ENCODE data around the gene PHF23.

Gene PHF23

DNA sequence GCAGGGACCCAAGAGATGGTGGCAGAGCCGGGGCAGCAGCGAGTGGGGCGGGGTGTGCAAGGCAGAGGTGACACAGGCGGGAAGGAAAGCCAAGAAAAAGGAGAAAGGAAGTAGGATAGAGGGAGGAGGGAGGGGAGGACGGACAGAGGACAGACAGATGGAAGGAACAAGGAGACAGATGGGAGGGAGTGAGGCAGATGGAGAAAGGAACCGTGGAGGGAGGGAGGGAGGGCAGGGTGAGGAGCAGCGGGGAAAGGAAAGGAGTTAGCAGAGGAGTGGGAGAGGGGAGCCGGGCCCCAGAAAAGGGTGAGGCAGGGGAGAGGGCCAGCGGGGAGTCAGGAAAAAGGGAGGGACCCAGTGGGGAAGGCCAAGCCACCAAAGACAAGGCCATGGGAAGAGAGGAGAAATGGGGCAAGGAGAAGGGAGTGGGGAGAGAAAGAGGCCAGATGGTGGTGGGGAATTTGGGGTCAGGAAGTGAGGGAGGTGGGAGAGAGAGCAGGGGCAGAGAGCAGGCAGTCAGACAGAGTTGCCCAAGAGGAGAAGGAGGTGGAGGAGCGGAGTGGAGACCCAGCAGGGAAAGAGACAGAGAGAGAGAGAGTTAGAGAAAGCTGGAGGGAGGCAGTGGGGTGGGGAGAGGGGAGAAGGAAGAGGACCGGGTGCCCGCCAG is 46.9 kb downstream of the PHF23 start:
- TF ChIP-seq CTCF (IDR thresholded peaks at IDR 0.05; ENCODE audit: borderline replicate concordance, insufficient read depth, low read depth, low read length), result no peak
- H3K4me3 ChIP-seq (ENCODE audit: low read depth, low read length), result no peak overlapping the region

DNA sequence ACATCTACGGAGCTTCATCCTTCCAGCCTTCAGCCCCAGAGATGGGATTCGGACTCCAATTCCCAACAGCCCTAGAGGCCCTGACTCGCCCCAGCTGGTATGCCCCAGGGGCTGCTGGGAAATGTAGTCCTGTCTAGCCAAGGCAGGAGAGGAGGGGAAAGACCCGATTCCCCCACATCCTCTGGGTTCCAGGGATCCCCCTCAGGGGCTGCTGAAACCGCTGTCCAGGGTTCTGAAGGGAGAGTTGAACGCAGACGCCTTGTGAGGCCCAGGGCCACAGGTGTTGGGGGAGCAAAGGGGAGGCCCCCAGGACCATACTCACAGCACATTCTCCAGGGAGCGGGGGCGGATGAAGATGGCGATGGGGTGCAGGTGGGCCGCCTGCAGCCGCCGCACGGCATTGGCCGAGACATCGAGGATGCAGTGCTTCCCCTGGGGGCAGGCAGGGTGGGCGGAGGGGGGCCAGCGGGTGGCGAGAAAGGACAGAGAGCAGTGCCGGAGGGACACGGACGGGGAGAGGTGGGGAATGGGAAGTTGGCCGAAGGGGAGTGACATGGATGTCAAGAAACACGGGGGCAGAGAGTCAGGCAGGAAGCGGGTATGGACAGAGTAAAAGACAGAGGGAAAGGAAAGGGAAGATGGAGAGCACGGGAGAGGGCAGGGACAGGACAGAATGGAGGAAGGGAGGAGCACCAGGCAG is 47.5 kb downstream of the PHF23 start:
- H3K4me3 ChIP-seq (ENCODE audit: low read depth, low read length), result no peak overlapping the region
- TF ChIP-seq CTCF (IDR thresholded peaks at IDR 0.05; ENCODE audit: borderline replicate concordance, insufficient read depth, low read depth, low read length), result no peak

DNA sequence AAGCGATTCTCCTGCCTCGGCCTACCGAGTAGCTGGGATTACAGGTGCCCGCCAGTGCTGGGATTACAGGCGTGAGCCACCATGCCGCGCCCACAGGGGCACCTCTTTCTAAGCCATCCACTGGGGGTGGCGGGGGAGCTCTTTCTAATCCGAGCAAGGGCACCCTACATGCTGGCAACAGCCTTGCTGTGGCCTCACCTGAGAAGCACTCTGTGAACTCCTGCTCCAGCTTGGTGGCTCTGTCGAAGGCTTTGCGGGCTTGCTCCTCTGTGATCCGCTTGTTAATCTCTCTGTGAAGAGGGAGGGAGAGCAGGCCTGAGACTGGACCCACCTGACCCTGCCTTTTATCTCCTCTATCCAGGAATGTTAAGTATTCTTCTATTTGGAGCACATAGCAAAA is 48.2 kb downstream of the PHF23 start:
- no peak for TF ChIP-seq CTCF (IDR thresholded peaks at IDR 0.05; ENCODE audit: borderline replicate concordance, insufficient read depth, low read depth, low read length)
- H3K4me3 ChIP-seq (ENCODE audit: low read depth, low read length), result no peak overlapping the region

- H3K4me3 ChIP-seq (ENCODE audit: low read depth, low read length), result no peak overlapping the region
- TF ChIP-seq CTCF (IDR thresholded peaks at IDR 0.05; ENCODE audit: borderline replicate concordance, insufficient read depth, low read depth, low read length), result no peak
These were observed 48.9 kb downstream of the PHF23 start for GRCh38 chr17:7190276-7190917.

DNA sequence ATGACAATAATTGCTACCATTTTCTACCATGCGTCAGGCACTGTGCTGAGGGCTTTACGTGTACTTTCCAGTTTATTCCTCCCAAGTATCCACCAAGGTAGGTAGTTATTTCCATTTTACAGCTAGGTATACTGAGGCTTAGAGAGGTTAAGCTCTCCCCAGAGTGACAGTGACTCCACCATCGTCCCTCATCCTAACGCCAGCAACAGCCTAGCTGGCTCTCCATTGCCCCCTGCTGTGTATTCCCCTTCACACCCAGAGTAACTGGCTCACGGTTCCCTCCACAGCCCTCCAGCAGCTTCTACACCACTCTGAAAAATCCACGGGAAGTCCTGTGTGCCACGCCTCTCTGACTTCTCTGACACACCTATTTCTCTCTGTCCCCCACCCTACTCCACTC is 53.0 kb downstream of the PHF23 start:
- H3K4me3 ChIP-seq (ENCODE audit: low read depth, low read length), result no peak overlapping the region
- peak; percentile 62 for TF ChIP-seq CTCF (IDR thresholded peaks at IDR 0.05; ENCODE audit: borderline replicate concordance, insufficient read depth, low read depth, low read length)
